ENCODE results near the gene COX6B1. TPM values are rescaled to one million over a fixed set of nuclear protein-coding genes. Genes with fewer than 3 reads are reported as not detected.
"Not testable (repeated sequence)": the region's sequence is repeated elsewhere in the genome, so short reads cannot be mapped to it uniquely, and the experiment has no call there.

COX6B1 gene
- total RNA-seq, 1 experiment from 2014 or later: 436 TPM

DNA sequence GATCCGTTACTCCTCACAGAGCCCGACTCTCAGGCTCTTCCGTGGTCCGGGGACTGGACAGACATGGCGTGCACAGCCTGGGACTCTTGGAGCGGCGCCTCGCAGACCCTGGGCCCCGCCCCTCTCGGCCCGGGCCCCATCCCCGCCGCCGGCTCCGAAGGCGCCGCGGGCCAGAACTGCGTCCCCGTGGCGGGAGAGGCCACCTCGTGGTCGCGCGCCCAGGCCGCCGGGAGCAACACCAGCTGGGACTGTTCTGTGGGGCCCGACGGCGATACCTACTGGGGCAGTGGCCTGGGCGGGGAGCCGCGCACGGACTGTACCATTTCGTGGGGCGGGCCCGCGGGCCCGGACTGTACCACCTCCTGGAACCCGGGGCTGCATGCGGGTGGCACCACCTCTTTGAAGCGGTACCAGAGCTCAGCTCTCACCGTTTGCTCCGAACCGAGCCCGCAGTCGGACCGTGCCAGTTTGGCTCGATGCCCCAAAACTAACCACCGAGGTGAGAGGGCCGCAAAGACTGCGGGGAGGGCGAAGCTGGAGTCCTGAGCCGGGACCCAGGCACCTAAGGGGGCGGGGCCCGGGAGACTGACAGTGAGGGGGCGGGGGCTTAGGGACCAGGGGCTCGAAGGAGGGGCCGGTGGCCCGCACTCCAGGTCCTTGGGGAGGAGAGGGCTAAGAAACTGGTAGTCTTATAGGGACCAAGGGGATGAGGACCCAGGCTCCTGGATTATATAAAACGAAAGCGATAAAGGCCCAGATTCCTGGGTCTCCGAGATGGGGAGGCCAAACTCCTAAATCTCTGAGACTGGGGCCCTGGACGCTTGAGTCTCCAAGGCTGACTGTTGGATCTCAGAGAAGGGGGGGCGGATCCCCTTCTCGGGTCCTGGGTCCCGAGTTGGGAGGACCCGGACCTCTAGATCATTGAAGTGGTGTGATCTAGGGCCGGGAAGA, 4.6 kb upstream of the COX6B1 start:
- Histone ChIP-seq H3K9me3 (replicated peaks) (no peaks in the 10 kb centered on the region), H3K4me1 (peaks cover 4% of the 10 kb centered on the region; the same call in 1 of the 2 replicates), H3K4me3 (peak overlapping the region; percentile 61), H3K27me3 (no peaks in the 10 kb centered on the region), H3K27ac (peak overlapping the region; percentile 98), H3K36me3 (no peaks in the 10 kb centered on the region)
- peak; percentile 93 to 94 for DNase-seq

- Histone ChIP-seq H3K27me3 (no peaks in the 10 kb centered on the region), H3K9me3 (replicated peaks) (no peaks in the 10 kb centered on the region), H3K36me3 (no peaks in the 10 kb centered on the region), H3K4me1 (no peaks in the 10 kb centered on the region; the same call in 1 of the 2 replicates), H3K27ac (peak overlapping the region; percentile 98), H3K4me3 (peak overlapping the region; percentile 61)
- peak; percentile 98 to 99 for DNase-seq
Measured at GRCh38 chr19:35644206-35644986, 3.7 kb upstream of the COX6B1 start.

- Histone ChIP-seq H3K27me3 (no peaks in the 10 kb centered on the region), H3K27ac (peak overlapping the region; percentile 98), H3K36me3 (0 out of 2 replicates have a peak, but pooled peaks cover 2% of the 10 kb centered on the region), H3K9me3 (replicated peaks) (no peaks in the 10 kb centered on the region), H3K4me1 (no peaks in the 10 kb centered on the region; the same call in 1 of the 2 replicates), H3K4me3 (peak overlapping the region; percentile 61)
- peak; percentile 76 to 80 for DNase-seq
Measured at GRCh38 chr19:35644987-35645679, 3.0 kb upstream of the COX6B1 start.

GRCh38 chr19:35645680-35646511, 2.2 kb upstream of the COX6B1 start:
- DNase-seq: no peak
- H3K36me3 ChIP-seq: peaks cover 2% of the 10 kb centered on the region; the same call in 1 of the 2 replicates
- no peaks in the 10 kb centered on the region; the same call in 1 of the 2 replicates for H3K4me1 ChIP-seq
- H3K27ac ChIP-seq: no peak overlapping the region
- H3K27me3 ChIP-seq: no peaks in the 10 kb centered on the region
- no peak overlapping the region for H3K4me3 ChIP-seq
- H3K9me3 ChIP-seq (replicated peaks): no peaks in the 10 kb centered on the region

GRCh38 chr19:35650581-35650980, 2.5 kb downstream of the COX6B1 start:
- Histone ChIP-seq H3K36me3 (peaks cover 34% of the 10 kb centered on the region), H3K4me1 (no peaks in the 10 kb centered on the region; the same call in 1 of the 2 replicates), H3K4me3 (no peak overlapping the region), H3K27me3 (no peaks in the 10 kb centered on the region), H3K27ac (no peak overlapping the region), H3K9me3 (replicated peaks) (no peaks in the 10 kb centered on the region)
- DNase-seq: no peak

DNA sequence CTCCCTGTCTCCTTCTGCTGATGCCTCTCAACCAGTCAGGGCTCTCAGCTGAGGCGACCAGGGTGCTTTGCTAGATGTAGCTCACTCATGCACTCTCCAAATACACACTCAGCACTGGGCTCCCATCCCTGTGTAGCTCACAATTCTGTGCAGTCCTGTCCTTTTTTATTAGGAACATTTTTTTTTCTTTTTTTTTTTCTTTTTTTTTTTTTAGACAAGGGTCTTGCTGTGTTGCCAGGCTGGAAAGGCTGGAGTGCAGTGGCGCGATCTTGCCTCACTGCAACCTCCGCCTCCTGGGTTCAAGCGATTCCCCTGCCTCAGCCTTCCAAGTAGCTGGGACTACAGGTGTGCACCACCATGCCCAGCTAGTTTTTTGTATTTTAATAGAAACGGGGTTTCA, 6.7 kb downstream of the COX6B1 start:
- not testable (repeated sequence) for H3K4me3 ChIP-seq; H3K9me3 ChIP-seq (replicated peaks); H3K27me3 ChIP-seq; DNase-seq; H3K27ac ChIP-seq; H3K4me1 ChIP-seq
- H3K36me3 ChIP-seq: peaks cover 58% of the 10 kb centered on the region

- DNase-seq: no peak
- Histone ChIP-seq H3K9me3 (replicated peaks) (no peaks in the 10 kb centered on the region), H3K4me1 (no peaks in the 10 kb centered on the region), H3K27ac (no peak overlapping the region), H3K27me3 (no peaks in the 10 kb centered on the region), H3K36me3 (peaks cover 56% of the 10 kb centered on the region), H3K4me3 (no peak overlapping the region)
Measured at GRCh38 chr19:35655600-35655999, 7.5 kb downstream of the COX6B1 start.

DNA sequence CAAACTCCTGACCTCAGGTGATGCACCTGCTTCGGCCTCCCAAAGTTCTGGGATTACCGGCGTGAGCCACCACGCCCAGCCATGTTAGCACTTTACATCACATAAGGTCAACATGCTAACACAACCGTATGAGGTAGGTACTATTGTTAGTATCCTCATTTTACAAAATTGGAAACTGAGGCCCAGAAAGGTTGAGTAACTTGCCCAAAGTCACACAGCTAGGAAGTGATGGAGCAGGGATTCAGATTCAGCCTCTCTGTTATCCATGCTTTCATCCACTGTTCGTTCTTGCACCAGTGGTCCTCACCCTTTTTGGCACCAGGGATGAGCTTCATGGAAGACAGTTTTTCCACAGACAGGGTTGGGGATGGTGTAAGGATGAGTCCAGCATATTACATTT, 8.6 kb downstream of the COX6B1 start:
- no peaks in the 10 kb centered on the region for H3K27me3 ChIP-seq
- H3K9me3 ChIP-seq (replicated peaks): no peaks in the 10 kb centered on the region
- no peak for DNase-seq
- H3K36me3 ChIP-seq: peaks cover 48% of the 10 kb centered on the region
- no peak overlapping the region for H3K27ac ChIP-seq
- H3K4me3 ChIP-seq: no peak overlapping the region
- H3K4me1 ChIP-seq: no peaks in the 10 kb centered on the region

DNA sequence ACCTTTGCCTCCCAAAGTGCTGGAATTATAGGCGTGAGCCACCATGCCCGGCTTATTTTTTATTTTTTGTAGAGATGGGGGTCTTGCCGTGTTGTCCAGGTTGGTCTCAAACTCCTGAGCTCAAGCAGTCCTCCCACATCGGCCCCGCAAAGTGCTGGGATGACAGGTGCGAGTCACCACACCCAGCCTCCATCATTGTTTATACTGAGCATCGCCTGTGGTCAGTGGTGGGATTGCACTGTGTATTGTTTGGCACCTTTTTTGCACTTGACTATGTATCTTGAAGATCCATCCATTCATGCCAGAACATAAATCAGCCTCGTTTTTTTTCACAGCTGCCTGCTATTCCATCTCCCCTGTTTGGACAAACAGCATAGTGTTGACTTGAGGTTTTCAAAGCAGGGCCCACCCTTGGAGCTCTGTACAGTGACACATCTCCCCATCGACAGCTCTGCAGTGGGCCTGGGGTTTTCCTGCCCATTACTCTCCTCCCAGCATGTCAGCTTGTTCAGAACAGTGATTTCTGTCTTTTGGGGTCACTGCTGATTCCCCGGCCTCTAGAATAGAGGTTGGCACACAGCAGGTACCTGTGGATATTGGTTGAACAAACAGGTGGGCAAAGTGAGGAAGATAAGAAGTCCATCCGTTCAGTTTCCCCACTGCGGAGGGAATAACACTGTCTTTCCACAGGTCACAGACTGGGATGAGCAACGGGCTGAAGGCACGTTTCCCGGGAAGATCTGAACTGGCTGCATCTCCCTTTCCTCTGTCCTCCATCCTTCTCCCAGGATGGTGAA, 10.0 kb downstream of the COX6B1 start:
- Histone ChIP-seq H3K27me3 (no peaks in the 10 kb centered on the region), H3K9me3 (replicated peaks) (no peaks in the 10 kb centered on the region), H3K36me3 (peaks cover 44% of the 10 kb centered on the region), H3K4me3 (no peak overlapping the region), H3K4me1 (no peaks in the 10 kb centered on the region), H3K27ac (no peak overlapping the region)
- peak in 1 of 2 experiments; percentile 20 for DNase-seq

DNA sequence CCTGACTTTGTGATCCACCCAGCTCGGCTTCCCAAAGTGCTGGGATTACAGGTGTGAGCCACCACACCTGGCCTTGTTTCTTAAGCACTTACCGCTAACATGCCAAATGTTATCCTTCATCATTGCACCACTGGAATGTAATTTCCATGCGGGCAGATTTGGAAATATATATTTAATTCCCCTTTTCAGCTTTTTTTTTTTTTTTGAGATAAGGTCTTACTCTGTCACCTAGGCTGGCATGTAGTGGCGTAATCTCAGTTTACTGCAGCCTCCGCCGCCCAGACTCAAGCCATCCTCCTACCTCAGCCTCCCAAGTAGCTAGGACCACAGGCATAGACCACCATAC, 13.8 kb downstream of the COX6B1 start:
- DNase-seq: no peak
- H3K4me1 ChIP-seq: no peaks in the 10 kb centered on the region
- no peak overlapping the region for H3K27ac ChIP-seq
- peaks cover 14% of the 10 kb centered on the region for H3K36me3 ChIP-seq
- H3K4me3 ChIP-seq: no peak overlapping the region
- H3K27me3 ChIP-seq: no peaks in the 10 kb centered on the region
- H3K9me3 ChIP-seq (replicated peaks): no peaks in the 10 kb centered on the region

DNA sequence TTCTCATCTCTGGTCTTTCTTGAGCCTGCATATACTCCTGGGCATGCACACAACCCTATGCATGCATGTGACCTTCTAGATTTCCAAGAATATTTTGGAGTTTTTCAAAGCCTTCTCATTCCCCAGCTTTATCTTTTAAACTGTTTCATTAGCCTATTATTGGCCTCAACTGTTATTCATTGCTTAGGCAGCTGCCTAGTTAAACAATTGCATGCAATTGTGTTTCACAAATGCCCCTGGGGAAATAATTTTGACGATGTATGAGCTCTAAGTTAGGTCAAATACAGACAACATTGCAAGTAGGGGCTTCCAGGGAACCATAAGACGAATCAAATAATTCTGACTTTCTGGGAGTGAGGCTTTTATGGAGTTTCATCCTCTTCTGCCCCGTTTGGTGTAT, 15.9 kb downstream of the COX6B1 start:
- 0 out of 2 replicates have a peak, but pooled peaks cover 5% of the 10 kb centered on the region for H3K27me3 ChIP-seq
- DNase-seq: no peak
- no peaks in the 10 kb centered on the region for H3K9me3 ChIP-seq (replicated peaks)
- H3K27ac ChIP-seq: no peak overlapping the region
- H3K36me3 ChIP-seq: 0 out of 2 replicates have a peak, but pooled peaks cover 1% of the 10 kb centered on the region
- H3K4me1 ChIP-seq: no peaks in the 10 kb centered on the region
- no peak overlapping the region for H3K4me3 ChIP-seq

DNA sequence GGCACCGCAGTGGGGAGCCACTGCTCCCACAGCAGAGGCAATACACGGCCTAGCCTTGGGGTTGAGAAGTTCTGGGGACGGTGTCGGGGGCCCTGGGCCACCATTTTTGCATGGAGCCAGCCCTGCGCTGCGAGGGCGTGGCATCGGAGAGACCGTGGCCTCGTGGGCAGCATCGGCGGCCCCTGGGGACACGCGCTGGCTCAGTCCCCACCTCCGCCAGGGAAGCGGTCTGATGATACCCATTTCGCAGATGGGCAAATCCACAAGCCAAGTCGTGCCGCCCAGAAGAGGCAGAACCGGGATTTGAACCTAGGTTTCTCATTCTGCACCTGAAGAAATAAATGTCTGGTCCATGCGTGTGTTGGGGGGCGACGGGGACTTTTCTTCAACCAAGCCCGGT, 17.0 kb downstream of the COX6B1 start:
- H3K27me3 ChIP-seq: 0 out of 2 replicates have a peak, but pooled peaks cover 5% of the 10 kb centered on the region
- H3K9me3 ChIP-seq (replicated peaks): no peaks in the 10 kb centered on the region
- H3K4me3 ChIP-seq: no peak overlapping the region
- H3K27ac ChIP-seq: no peak overlapping the region
- H3K4me1 ChIP-seq: no peaks in the 10 kb centered on the region
- DNase-seq: no peak
- no peaks in the 10 kb centered on the region for H3K36me3 ChIP-seq

DNA sequence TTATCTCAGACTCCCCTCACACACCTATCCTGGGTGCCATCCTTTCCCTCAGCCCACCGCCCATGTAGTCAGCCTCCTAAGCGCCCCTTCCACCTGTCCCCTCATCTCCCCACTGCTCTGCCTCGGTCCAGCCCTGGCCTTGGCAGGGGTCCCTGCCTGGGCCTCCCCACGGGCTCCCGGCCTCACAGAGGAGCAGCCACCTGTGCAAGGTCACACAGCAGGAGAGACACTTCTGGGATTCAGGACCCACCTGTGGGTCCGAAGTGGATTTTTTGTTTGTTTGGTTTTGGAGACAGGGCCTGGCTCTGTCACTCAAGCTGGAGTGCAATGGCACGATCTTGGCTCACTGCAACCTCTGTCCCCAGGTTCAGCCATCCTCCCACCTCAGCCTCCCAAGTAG, 17.5 kb downstream of the COX6B1 start:
- Histone ChIP-seq H3K27me3 (0 out of 2 replicates have a peak, but pooled peaks cover 5% of the 10 kb centered on the region), H3K36me3 (no peaks in the 10 kb centered on the region), H3K27ac (no peak overlapping the region), H3K4me3 (no peak overlapping the region), H3K4me1 (no peaks in the 10 kb centered on the region), H3K9me3 (replicated peaks) (no peaks in the 10 kb centered on the region)
- no peak for DNase-seq

Data from SJCRH30 (cell line).